ENCODE data around the gene SPAG9.

The SPAG9 gene, protein sequence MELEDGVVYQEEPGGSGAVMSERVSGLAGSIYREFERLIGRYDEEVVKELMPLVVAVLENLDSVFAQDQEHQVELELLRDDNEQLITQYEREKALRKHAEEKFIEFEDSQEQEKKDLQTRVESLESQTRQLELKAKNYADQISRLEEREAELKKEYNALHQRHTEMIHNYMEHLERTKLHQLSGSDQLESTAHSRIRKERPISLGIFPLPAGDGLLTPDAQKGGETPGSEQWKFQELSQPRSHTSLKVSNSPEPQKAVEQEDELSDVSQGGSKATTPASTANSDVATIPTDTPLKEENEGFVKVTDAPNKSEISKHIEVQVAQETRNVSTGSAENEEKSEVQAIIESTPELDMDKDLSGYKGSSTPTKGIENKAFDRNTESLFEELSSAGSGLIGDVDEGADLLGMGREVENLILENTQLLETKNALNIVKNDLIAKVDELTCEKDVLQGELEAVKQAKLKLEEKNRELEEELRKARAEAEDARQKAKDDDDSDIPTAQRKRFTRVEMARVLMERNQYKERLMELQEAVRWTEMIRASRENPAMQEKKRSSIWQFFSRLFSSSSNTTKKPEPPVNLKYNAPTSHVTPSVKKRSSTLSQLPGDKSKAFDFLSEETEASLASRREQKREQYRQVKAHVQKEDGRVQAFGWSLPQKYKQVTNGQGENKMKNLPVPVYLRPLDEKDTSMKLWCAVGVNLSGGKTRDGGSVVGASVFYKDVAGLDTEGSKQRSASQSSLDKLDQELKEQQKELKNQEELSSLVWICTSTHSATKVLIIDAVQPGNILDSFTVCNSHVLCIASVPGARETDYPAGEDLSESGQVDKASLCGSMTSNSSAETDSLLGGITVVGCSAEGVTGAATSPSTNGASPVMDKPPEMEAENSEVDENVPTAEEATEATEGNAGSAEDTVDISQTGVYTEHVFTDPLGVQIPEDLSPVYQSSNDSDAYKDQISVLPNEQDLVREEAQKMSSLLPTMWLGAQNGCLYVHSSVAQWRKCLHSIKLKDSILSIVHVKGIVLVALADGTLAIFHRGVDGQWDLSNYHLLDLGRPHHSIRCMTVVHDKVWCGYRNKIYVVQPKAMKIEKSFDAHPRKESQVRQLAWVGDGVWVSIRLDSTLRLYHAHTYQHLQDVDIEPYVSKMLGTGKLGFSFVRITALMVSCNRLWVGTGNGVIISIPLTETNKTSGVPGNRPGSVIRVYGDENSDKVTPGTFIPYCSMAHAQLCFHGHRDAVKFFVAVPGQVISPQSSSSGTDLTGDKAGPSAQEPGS (N-terminal part only)

DNA sequence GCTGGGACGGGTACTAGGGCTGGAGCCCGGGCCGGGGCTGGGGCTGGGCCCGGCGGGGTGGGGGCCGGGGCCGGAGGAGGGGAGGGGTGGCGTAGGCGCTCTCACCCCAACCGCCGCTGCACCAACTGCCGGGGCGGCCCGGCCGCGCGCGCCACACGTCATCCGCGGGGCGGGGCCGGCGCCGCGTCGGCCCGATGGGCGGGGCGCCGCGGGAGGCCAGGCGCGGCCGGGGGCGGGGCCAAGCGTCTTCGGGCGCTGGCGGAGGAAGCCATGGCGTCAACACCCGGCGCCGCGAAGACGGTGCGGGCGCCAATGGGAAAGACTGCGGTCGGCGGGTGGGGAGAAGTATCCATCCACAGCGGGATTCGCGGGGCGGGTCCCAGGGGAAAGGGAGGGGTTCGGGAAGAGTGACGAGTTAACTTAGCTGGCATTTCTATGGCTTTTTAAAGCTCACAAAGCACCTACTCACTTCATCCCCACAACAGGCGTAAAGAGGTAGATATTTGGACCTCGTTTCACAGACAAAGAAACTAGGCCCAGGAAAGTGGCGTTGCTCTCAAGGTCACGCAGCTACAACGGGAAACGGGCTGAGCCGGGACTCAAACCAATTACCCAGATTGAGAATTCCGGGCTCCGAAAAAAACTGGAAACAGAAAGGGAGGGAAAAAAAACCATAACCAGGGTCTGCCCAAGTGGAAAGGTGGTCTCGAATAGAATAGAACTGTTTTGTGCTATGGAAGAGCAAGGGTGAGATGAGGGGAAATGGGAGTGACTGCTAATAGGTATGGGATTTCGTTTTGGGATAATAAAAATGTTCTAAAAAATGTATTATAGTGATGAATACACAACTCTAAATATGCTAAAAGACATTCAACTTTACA, at the start of gene SPAG9:
TSS of gene SPAG9 (minus strand) at position 130 of the 881 bp plus-strand sequence. CDS start 212 bp downstream, outside the sequence.
- peak; percentile 98 for DNase-seq (ENCODE audit: low spot score)

DNA sequence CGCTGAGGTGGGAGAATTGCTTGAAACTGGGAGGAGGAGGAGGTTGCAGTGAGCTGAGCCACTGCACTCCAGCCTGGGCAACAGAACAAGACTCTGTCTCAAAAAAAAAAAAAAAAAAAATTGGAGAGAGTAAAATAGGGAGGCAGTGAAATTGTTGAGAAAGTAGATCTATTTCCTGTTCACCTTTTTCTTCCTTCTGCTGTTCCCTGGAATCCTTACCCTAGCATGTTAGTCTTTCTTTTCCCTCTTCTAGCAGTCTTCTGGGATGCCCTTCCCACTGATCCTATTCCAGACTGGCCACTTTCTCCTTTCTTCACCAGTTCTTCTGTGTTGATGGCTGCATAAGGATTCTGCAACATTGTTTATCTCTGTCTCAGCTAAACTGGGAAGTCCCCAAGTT, 48.7 kb upstream of the SPAG9 start:
- DNase-seq (ENCODE audit: low spot score) = no peak

DNA sequence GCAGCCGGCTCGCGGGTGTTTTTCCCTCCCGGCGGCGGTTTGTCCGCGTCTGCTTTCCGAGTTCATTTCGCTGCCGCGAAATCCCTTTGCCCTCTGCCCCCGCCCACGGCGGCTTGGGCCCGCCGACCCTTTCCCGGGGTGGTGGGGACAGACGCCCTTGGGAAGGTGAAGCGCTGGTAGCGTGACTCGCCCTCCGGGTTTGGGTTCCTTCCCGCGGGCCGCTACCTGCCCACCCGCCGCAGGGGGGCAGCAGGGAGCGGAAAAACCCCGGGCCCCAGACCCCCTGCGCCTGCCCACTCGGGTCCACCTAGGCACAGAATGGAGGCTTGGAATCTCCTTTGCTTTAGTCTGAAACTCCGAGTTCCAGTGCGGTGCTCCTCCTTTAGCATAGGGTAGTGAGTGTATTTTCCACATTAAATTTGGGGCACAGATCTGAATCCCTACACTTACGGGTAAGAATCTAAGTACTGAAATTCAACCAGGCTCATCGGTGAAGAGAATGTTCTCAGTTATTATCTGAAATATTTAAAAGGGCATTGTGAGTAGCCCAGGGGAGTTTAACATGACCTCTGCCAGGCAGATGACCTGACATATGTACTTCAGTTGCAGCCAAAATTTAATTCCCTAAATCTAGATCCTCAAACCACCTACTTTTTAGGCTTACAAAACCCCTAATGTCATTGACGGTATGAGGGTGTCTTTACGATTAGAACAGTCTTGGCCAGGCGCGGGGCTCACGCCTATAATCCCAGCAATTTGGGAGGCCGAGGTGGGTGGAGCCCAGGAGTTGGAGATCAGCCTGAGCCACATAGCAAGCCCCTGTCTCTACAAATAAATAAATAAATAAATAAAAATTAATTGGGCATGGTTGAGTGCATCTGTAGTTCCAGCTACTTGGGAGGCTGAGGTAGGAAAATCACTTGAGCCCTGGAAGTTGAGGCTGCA, 46.6 kb upstream of the SPAG9 start:
- peak; percentile 91 for DNase-seq (ENCODE audit: low spot score)

DNA sequence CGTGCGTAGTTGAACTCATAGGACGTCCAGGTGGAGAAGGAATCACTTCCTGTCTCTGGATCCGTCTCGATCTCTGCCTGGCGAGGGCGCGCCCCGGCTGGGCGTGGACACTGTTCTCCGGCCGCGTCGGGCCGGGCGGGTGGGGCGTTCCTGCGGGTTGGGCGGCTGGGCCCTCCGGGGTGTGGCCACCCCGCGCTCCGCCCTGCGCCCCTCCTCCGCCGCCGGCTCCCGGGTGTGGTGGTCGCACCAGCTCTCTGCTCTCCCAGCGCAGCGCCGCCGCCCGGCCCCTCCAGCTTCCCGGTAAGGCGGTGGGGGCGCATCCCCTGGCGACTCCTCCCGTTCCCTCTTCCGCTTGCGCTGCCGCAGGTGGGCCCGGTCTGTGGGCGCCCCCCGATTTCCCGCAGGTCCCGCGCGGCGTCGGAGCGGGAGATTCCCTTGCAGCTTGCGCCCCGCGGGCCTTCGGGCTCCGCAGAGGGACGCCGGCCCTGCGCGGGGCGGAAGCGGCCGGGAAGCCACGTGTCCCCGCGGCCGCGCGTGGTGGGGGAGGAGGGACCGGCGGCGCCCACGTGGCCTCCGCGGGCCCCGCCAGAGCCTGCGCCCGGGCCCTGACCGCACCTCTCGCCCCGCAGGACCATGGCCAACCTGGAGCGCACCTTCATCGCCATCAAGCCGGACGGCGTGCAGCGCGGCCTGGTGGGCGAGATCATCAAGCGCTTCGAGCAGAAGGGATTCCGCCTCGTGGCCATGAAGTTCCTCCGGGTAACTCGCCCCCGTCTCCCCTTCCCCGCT, 45.7 kb upstream of the SPAG9 start, which contains the start of gene NME2:
TSS of gene NME2 (plus strand) at position 214 of the 789 bp plus-strand sequence. CDS start at position 634, 420 bp downstream.
- DNase-seq (ENCODE audit: low spot score) = peak; percentile 86

DNA sequence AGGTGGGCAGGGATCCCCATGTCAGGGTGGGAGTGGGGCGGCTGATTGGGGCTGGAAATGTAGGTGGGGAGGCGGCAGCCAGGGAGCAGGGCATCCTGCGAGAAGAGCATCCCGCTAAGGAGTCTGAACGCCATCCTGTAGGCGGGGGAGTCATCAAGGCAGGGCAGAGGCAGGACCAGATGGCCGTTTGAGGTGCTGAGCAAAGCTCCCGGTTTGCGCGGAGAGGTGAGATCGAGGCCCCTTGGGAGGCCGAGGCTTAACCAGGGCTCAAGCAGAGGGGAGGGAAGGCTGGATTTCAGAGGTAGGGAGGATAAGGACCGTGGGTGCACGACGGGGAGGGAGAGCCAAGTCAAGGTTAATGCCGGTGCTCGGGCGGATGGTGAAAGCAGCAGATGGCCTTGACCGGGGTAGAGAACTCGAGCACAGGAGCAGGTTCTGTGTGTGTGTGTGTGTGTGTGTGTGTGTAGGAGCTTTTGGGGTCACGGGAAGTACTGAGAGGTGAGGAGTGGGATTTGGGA, 45.1 kb upstream of the SPAG9 start:
- DNase-seq (ENCODE audit: low spot score) = no peak

DNA sequence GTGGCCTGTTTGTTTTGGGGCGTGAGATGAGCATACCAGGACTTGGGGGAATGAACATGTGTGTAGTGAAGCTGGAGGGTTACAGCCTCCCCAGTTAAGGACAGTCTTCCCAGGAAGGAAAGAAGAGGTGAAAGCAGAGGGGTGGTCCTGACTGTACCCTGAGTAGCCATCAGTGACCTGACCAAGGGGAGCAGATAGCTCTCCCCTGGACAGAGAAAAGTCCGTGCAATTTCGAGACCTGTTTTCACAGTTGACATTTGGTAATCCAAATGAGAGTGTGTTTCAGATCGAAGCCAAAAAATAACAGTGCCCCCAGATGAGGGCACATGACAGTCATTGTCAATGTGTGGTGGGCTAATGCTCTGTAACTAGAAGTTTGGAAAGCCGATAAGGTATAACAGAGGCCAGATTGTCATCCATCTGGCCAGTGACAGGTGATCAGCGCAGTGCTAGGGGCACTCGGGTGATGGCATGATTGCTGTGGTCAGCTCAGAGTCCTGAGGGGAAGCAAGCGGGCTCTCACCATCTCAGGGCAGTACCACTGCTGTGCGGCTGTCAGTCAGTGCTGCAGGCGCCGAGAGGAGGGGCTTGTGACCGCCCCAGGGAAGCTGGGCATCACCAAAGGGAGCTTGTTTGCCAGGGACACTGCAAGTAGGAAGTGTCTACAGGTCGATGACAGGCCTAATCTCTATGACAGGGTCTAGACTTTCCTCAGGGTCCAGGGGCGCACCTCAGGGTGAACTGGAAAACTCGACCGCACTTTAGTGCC, 44.4 kb upstream of the SPAG9 start:
- DNase-seq (ENCODE audit: low spot score) = no peak

DNA sequence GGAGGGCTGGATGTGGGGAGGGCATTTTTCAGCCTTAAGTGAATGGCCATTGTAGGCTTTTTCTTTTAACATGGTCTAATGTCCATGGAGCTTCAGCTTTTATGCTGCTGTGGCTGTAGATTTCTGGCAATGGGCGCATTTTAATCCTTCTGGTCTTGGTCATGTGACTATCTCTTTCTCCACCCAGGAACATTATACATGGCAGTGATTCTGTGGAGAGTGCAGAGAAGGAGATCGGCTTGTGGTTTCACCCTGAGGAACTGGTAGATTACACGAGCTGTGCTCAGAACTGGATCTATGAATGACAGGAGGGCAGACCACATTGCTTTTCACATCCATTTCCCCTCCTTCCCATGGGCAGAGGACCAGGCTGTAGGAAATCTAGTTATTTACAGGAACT, 40.9 kb upstream of the SPAG9 start:
- DNase-seq (ENCODE audit: low spot score) = no peak

DNA sequence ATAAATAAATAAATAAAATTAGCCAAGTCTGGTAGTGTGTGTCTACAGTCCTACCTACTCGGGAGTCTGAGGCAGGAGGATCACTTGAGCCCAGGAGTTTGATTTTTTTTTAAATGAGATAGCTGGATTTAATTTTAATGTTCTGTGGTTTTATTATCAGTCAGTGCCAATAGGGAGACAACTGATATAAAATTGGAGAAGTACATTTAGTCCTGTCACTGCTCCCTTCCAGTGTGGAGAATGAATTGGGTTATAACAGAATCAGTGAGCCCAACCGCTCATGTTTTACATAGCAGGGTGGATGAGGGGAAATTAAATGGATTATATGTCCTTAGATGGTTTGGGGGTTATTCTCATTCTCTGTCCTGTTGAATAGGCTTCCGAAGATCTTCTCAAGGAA, 38.9 kb upstream of the SPAG9 start:
- no peak for DNase-seq (ENCODE audit: low spot score)

DNA sequence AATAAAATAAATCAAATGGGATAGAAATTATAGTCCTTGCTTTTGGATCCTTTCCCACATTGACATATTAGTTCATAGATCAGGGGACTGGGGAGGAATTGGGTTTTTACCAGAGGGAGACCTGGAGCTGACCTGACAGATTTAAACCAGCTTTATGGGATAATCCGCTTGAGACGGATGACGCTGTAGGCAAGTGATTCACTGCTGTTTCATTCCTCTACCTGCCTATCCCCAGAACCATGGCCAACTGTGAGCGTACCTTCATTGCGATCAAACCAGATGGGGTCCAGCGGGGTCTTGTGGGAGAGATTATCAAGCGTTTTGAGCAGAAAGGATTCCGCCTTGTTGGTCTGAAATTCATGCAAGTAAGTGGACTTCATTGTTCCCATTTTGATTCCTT, 34.7 kb upstream of the SPAG9 start:
- DNase-seq (ENCODE audit: low spot score) = no peak

DNA sequence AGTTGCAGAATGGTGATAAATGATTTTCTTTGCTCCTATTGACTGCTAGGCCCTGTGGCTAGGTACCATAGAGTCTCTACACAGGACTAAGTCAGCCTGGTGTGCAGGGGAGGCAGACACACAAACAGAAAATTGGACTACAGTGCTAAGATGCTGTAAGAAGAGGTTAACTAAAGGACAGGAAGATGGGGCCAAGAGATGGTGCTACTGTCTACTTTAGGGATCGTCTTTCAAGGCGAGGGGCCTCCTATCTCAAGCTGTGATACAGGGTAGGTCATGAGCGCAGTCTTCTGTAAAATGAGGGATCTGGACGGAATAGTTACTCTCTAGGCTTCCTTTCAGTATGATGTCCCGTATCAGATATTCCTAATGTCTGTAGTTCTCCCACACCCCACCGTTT, 33.5 kb upstream of the SPAG9 start:
- no peak for DNase-seq (ENCODE audit: low spot score)

DNA sequence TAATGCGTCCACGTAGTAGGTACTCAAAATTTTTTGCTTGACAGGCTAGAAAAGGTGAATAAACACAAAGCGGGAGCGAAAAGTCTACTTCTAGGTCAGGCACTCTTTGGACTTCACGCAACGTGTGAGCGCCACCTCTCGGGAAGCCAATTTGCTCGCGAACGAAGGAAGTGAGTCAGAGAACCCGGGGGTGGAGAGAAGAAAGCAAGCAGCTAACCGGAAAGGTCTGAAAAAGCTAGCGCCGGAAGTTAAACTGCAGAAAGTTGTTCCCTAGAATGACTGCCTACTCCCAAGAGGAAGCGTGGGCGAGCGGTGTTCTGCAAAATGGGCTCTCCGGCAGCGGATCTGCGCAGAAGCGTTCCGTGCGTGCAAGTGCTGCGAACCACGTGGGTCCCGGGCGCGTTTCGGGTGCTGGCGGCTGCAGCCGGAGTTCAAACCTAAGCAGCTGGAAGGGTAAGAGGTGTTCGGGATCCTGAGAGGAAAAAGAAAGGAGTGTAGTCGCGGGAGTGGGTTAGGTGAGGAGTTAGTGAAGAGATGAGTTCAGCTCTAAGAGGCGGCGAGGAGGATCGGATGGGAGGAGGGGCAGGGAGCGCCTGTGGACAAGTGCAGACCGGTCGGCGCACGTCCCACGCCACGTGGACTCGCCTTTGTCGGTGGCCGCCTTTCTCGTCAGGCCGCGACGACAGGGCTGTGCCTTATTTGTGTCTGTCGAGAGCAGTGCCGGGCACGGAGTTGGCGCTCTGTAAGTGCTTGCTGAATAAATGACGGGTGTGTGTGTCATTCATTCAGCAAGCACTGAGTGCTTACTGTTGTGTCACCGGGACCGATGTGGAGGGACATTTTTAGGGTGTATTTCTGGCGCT, 32.8 kb upstream of the SPAG9 start, which contains the start of gene NME1:
TSS of gene NME1 (plus strand) at position 350 of the 863 bp plus-strand sequence. CDS start 2,096 bp downstream, outside the sequence.
- peak; percentile 94 for DNase-seq (ENCODE audit: low spot score)

DNA sequence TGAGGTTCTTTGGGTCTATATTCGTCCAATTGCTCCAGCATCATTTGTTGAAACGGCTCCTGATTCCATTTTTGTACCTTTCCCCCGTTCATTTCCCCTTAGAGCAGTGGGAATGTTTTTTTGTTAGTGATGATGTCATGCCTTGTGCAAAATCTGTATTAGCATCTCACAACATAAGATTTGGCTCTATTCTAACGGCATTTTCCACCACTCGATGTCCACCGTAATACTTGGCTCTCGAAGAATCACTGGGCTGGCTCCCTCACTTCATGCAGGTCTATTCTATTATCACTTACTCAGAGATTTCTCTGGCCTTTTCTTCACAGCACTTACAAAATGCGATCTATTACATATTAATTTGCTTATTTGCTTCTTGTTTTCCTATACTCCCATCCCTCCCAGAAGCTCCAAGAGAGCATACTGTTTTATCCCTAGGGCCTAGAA, 32.1 kb upstream of the SPAG9 start:
- DNase-seq (ENCODE audit: low spot score) = no peak

DNA sequence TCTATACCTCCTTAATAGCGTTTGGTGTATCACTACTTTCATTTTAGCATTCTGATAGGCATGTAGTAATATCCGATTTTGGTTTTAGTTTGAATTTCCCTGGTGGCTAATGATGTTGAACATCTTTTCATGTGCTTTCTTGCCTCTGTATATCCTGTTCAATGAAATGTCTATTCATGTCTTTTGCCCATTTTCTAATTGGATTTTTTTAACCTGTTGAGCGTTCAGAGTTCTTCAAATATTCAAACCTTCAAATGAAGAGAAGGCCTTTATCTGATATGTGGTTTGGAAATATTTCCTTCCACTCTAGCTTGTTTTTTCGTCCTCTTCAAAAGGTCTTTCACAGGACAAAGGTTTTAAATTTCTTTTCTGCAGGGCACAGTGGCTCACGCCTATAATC, 30.3 kb upstream of the SPAG9 start:
- no peak for DNase-seq (ENCODE audit: low spot score)

DNA sequence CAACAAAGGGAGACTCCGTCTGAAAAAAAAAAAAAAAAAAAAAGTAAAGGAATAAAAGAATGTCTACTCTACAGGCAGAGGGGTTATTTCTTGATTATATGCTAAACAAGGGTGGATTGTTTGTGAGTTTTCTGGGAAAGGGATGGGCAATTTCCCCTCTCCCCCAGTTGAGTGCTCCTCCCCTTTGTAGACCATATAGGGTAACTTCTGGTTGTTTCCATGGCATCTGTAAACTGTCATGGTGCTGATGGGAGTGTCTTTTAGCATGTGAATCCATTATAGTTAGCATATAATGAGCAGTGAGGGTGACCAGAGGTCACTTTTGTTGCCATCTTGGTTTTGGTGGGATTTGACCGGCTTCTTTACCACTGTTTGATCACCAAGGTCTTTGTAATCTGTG, 28.5 kb upstream of the SPAG9 start:
- DNase-seq (ENCODE audit: low spot score) = no peak

DNA sequence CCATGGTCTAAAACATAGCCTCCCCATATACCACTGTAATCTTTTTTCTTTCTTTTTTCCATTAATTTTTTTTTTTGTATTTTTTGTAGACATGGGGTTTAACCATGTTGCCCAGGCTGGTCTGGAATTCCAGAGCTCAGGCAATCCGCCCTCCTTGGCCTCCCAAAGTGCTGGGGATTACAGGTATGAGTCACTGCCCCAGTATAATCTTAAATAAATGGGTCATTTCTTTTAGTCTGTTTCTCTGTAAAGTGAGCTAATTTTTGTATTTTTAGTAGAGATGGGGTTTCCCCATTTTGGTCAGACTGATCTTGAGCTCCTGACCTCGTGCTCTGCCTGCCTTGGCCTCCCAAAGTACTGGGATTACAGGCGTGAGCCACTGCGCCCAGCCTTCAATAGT, 27.0 kb upstream of the SPAG9 start:
- no peak for DNase-seq (ENCODE audit: low spot score)

DNA sequence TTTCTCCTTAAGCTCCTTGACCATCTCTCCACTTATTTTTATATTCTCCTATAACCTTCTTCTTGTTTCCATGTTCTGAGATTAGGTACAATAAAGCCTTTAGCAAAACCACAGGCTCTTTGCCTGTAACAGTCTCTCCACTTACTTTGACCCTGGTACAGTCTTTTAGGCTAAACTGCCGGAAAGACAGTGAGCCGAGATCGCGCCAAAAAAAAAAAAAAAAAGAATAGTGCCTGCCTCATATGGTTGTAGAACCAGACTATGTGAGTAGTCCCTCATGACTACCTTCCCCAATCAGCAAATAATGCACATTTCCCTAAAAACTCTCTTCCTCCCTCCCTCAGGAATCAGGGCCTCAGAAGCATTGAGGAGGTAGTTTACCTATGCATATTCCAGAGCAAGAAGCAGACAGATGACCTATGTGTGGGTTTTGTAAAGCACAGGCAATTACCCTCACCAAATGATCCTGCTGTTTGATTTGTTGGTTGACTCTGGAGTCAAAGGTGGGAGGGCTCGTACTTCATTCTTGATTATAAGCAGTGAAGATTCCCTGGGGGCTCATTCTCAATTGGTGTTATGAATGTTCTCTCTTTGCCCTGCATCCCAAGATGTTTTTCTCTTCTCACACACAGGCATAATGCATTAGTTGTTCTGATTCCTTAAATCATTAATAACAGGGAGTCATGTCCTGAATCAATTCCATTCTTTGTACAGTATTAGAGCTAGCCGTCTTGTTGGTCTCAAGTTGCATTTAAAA, 23.8 kb upstream of the SPAG9 start:
- DNase-seq (ENCODE audit: low spot score) = no peak

Measured in germinal center (tissue), 1 donor.